Progenitor cell of endocrine pancreas (in vitro differentiated cells): Measurements from ENCODE around the gene LTBR. TPM values are rescaled to one million over a fixed set of nuclear protein-coding genes. Genes with fewer than 3 reads are reported as not detected.
A peak's percentile ranks its signal among the peaks of the same experiment; 100 is the strongest.

Source experiments
- DNase-seq: peaks from one replicate; pipeline ENCODE4 v3.0.0; 2021; ENCODE audit warnings: low spot score; ENCODE audit not compliant: unreplicated experiment
- H3K27ac Mint-ChIP-seq: 2 replicates; pipeline ENCODE4 v1.8.0; 2021; ENCODE audit warnings: mild to moderate bottlenecking, moderate library complexity, mixed read lengths
- H3K27me3 Mint-ChIP-seq: 2 replicates; pipeline ENCODE4 v1.8.0; 2021; ENCODE audit warnings: mixed read lengths
- H3K36me3 Mint-ChIP-seq: 2 replicates; pipeline ENCODE4 v1.8.0; 2022; ENCODE audit warnings: mixed read lengths; ENCODE audit not compliant: insufficient read depth
- H3K4me1 Mint-ChIP-seq: 2 replicates; pipeline ENCODE4 v1.8.0; 2021; ENCODE audit warnings: low read depth, mixed read lengths
- H3K4me3 Mint-ChIP-seq: 2 replicates; pipeline ENCODE4 v1.8.0; 2021; ENCODE audit warnings: low read depth, mild to moderate bottlenecking, moderate library complexity, mixed read lengths
- H3K9me3 Mint-ChIP-seq: 2 replicates; pipeline ENCODE4 v1.8.0; 2021; ENCODE audit warnings: low read depth, mixed read lengths
- CTCF ChIP-seq: fragments of 200-600 bp; sonication (generic); IDR thresholded peaks from one replicate; pipeline ENCODE4 v1.5.0; 2021; ENCODE audit warnings: antibody characterized with exemption, mild to moderate bottlenecking; ENCODE audit not compliant: unreplicated experiment
- total RNA-seq: library from RNA; stranded (reverse); gene quantifications from 2 replicates; pipeline ENCODE4 v1.2.1, GENCODE V29; 2021

The LTBR gene
- total RNA-seq, 1 donor from 2014 or later, result 17.8 TPM

- H3K36me3 Mint-ChIP-seq, result no peaks in the 10 kb centered on the region
- no peak for DNase-seq
- no peak for TF ChIP-seq CTCF
- H3K27me3 Mint-ChIP-seq, result peaks cover 6% of the 10 kb centered on the region
- H3K9me3 Mint-ChIP-seq, result no peaks in the 10 kb centered on the region
- no peak overlapping the region for H3K4me3 Mint-ChIP-seq
- no peaks in the 10 kb centered on the region for H3K4me1 Mint-ChIP-seq
- H3K27ac Mint-ChIP-seq, result peak overlapping the region; percentile 53
Measured at GRCh38 chr12:6352193-6353173, 31.5 kb upstream of the LTBR start.

GRCh38 chr12:6354495-6355393, 29.2 kb upstream of the LTBR start:
- Mint-ChIP-seq H3K36me3 (no peaks in the 10 kb centered on the region), H3K9me3 (no peaks in the 10 kb centered on the region), H3K4me1 (no peaks in the 10 kb centered on the region), H3K4me3 (no peak overlapping the region), H3K27me3 (peaks cover 6% of the 10 kb centered on the region), H3K27ac (no peak overlapping the region)
- no peak for TF ChIP-seq CTCF
- no peak for DNase-seq

GRCh38 chr12:6355491-6356373, 28.2 kb upstream of the LTBR start:
- no peaks in the 10 kb centered on the region for H3K36me3 Mint-ChIP-seq
- no peaks in the 10 kb centered on the region for H3K4me1 Mint-ChIP-seq
- no peak overlapping the region for H3K4me3 Mint-ChIP-seq
- H3K9me3 Mint-ChIP-seq, result no peaks in the 10 kb centered on the region
- H3K27ac Mint-ChIP-seq, result no peak overlapping the region
- no peak for DNase-seq
- TF ChIP-seq CTCF, result peak; percentile 15
- H3K27me3 Mint-ChIP-seq, result peaks cover 6% of the 10 kb centered on the region

- Mint-ChIP-seq H3K4me3 (no peak overlapping the region), H3K9me3 (no peaks in the 10 kb centered on the region), H3K36me3 (no peaks in the 10 kb centered on the region), H3K4me1 (no peaks in the 10 kb centered on the region), H3K27me3 (peaks cover 6% of the 10 kb centered on the region), H3K27ac (peak overlapping the region; percentile 3)
- DNase-seq, result no peak
- TF ChIP-seq CTCF, result no peak
Measured at GRCh38 chr12:6356374-6356820, 27.6 kb upstream of the LTBR start.
